Breast epithelium (tissue), 4 donors: ENCODE results near the gene FSTL4. TPM values are rescaled to one million over a fixed set of nuclear protein-coding genes. Genes with fewer than 3 reads are reported as not detected.

Source experiments
- DNase-seq, 2 donors: peaks; one replicate each; pipeline ENCODE4 v3.0.0-alpha.2; 2019; ENCODE audit warnings: low spot score in 2 of 2
- H3K27ac ChIP-seq, 2 donors: fragments of 200-600 bp; sonication (generic) in 1 of 2; one replicate each; pipeline ENCODE4 v1.5.1; 2016 to 2019; ENCODE audit warnings: mild to moderate bottlenecking in 1 of 2
- H3K27me3 ChIP-seq, 2 donors: fragments of 200-600 bp; sonication (generic) in 1 of 2; one replicate each; pipeline versions ENCODE4 v1.5.1 to v1.6.0; 2017 to 2019; ENCODE audit warnings: control low read depth in 1 of 2, mild to moderate bottlenecking in 1 of 2
- H3K36me3 ChIP-seq: fragments of 200-600 bp; one replicate; pipeline ENCODE4 v1.5.1; 2019
- H3K4me1 ChIP-seq, 2 donors: fragments of 200-600 bp; sonication (generic); one replicate each; pipeline ENCODE4 v1.5.1; 2016 to 2019; ENCODE audit warnings: control low read depth in 1 of 2
- H3K4me3 ChIP-seq, 3 donors: fragments of 200-600 bp; sonication (generic); 1 replicate in 2 of 3; 2 replicates in 1 of 3; pipeline ENCODE4 v1.5.1; 2016 to 2019; ENCODE audit warnings: mild to moderate bottlenecking in 3 of 3, moderate library complexity in 2 of 3
- H3K9me3 ChIP-seq, 2 donors: fragments of 200-600 bp; sonication (generic) in 1 of 2; one replicate each; pipeline ENCODE4 v1.5.1; 2016 to 2019; ENCODE audit warnings: control low read depth in 1 of 2
- CTCF ChIP-seq, 3 donors: fragments of 450-650 bp; IDR thresholded peaks; one replicate each; pipeline ENCODE4 v1.5.1; 2016 to 2017; ENCODE audit warnings: antibody characterized with exemption in 3 of 3, mild to moderate bottlenecking in 3 of 3, moderate library complexity in 3 of 3
- POLR2A ChIP-seq: fragments of 450-650 bp; IDR thresholded peaks from one replicate; pipeline ENCODE4 v1.6.1; 2016; ENCODE audit warnings: antibody characterized with exemption, mild to moderate bottlenecking, moderate library complexity
- POLR2AphosphoS5 ChIP-seq, 3 donors: sonication (generic); formaldehyde crosslinking; IDR thresholded peaks; one replicate each; pipeline ENCODE4 v1.6.1; 2017; ENCODE audit warnings: antibody characterized with exemption in 3 of 3
- intact Hi-C: fragments of 100-400 bp; cut with DNase I; formaldehyde crosslinking; loops from one replicate; pipeline ENCODE4 v1.15.1; 2023; ENCODE audit warnings: low total_unique reads
- total RNA-seq, 3 donors: library from RNA; depleted of rRNA; stranded (reverse); fragments of >200 nt; gene quantifications; one replicate each; pipeline ENCODE4 v1.1.0, GENCODE V29; 2016

Gene FSTL4
- total RNA-seq, 3 donors from 2014 or later = 0.16 to 0.98 (median 0.88) TPM

GRCh38 chr5:133384120-133384855 is 228.1 kb downstream of the FSTL4 start:
- no peak for DNase-seq
- Histone ChIP-seq H3K27me3 (no peaks in the 10 kb centered on the region), H3K4me3 (no peak overlapping the region), H3K9me3 (no peaks in the 10 kb centered on the region), H3K4me1 (no peaks in the 10 kb centered on the region), H3K27ac (no peak overlapping the region), H3K36me3 (no peaks in the 10 kb centered on the region)
- intact Hi-C loops = no loop called here
- TF ChIP-seq POLR2AphosphoS5 (IDR thresholded peaks at IDR 0.05) (no peak), POLR2A (no peak), CTCF (IDR thresholded peaks at IDR 0.05) (no peak)

DNA sequence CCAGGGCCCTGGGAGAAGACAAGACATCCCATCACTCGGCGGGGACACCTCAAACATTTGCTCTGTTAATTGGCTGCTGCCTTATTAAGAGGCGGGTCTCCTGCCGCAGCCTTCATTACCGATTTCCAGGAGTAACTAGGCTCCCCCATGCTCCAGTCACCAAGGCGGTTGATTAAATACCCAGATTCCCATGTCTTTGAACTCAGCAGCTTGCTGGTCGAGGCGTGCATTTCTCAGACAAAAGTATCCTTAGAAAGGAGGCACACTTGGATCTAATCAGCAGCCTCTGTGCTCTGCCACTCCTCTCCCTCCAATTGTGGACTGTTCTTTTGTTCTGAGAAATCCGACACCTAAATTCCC is 228.8 kb downstream of the FSTL4 start:
- H3K36me3 ChIP-seq = no peaks in the 10 kb centered on the region
- no peak overlapping the region for H3K27ac ChIP-seq
- H3K9me3 ChIP-seq = no peaks in the 10 kb centered on the region
- no peaks in the 10 kb centered on the region for H3K27me3 ChIP-seq
- H3K4me1 ChIP-seq = no peaks in the 10 kb centered on the region
- DNase-seq = peak in 1 of 2 donors; percentile 10
- no peak overlapping the region for H3K4me3 ChIP-seq
- intact Hi-C loops = no loop called here
- TF ChIP-seq POLR2A = no peak
- TF ChIP-seq POLR2AphosphoS5 (IDR thresholded peaks at IDR 0.05) = no peak
- no peak for TF ChIP-seq CTCF (IDR thresholded peaks at IDR 0.05)

DNA sequence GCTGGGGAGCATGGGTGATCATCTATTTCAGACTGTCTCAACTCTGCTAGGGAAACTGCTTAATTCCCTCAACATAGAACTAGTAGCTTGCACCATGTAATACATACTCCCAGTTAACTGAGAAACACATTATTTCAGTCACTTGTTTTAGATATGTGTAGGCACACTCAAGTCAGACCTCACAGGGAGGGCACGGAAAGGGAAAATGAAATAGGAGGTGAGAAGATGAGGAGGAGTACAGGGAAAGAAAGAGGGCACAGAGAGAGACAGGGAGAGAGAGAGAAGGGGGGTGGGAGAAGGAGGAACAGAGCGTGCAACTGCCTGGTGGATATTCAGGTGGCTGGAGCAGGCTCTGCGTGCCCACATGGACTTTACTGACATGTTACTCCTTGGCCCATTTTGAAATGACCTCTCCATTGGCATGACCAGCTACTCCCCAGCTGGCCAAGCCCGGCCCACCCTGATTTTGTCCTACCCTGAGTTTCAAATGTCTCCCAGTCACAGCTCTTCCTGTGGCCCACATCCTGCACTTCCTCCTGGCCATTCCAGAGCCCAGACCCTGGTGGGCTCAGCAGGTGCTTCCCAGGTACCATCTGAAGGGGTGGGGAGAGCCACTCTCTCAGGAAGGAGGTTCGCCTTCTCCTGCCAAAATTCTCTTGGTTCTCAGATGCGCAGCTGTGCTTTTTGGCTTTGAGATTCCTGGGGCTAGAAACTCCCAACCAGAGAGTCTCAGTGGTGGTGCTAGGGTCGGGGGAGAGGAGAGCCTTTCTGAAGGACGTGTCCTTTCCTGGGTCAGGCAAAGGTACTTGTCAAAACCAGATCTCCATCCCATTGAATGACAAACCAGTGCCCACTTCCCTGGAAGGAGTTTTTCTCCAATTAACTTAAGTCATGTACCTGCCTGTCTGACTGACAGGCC is 229.4 kb downstream of the FSTL4 start:
- H3K27me3 ChIP-seq = no peaks in the 10 kb centered on the region
- no peak for DNase-seq
- intact Hi-C loops = no loop called here
- H3K4me1 ChIP-seq = no peaks in the 10 kb centered on the region
- H3K27ac ChIP-seq = no peak overlapping the region
- H3K9me3 ChIP-seq = peaks cover 0 to under 1% of the 10 kb centered on the region in 2 donors
- no peak overlapping the region for H3K4me3 ChIP-seq
- H3K36me3 ChIP-seq = no peaks in the 10 kb centered on the region
- no peak for TF ChIP-seq CTCF (IDR thresholded peaks at IDR 0.05)

GRCh38 chr5:133381571-133382365 is 230.6 kb downstream of the FSTL4 start:
- no peak for DNase-seq
- Histone ChIP-seq H3K27ac (no peak overlapping the region), H3K36me3 (no peaks in the 10 kb centered on the region), H3K4me1 (no peaks in the 10 kb centered on the region), H3K9me3 (peaks cover 6 to 10% of the 10 kb centered on the region in 2 donors), H3K4me3 (no peak overlapping the region), H3K27me3 (no peaks in the 10 kb centered on the region)
- intact Hi-C loops = no loop called here
- no peak for TF ChIP-seq POLR2AphosphoS5 (IDR thresholded peaks at IDR 0.05)
- no peak for TF ChIP-seq POLR2A
- TF ChIP-seq CTCF (IDR thresholded peaks at IDR 0.05) = no peak
